Osteoblast (primary cell): ENCODE measurements around the gene SUPT6H. TPM values are rescaled to one million over a fixed set of nuclear protein-coding genes. Genes with fewer than 3 reads are reported as not detected.
A peak's percentile ranks its signal among the peaks of the same experiment; 100 is the strongest.

ENCODE experiments used
- DNase-seq: peaks from one replicate; pipeline ENCODE4 v3.0.0; 2011; ENCODE audit warnings: low spot score, mixed read lengths; ENCODE audit not compliant: insufficient read length; ENCODE audit errors: missing footprints
- H2AFZ ChIP-seq: 2 replicates; pipeline ENCODE4 v1.6.0; 2011; ENCODE audit warnings: mild to moderate bottlenecking, low read length
- H3K27ac ChIP-seq: 2 replicates; pipeline ENCODE4 v1.5.1; 2011; ENCODE audit warnings: mild to moderate bottlenecking, low read depth, low read length, moderate library complexity
- H3K27me3 ChIP-seq: 2 replicates; pipeline ENCODE4 v1.6.0; 2012; ENCODE audit warnings: mild to moderate bottlenecking, control low read depth, inconsistent platforms, low read length, moderate library complexity; ENCODE audit not compliant: insufficient read depth
- H3K36me3 ChIP-seq: 2 replicates; pipeline ENCODE4 v1.5.1; 2011; ENCODE audit warnings: mild to moderate bottlenecking, low read length, control low read depth, moderate library complexity; ENCODE audit not compliant: insufficient read depth
- H3K4me1 ChIP-seq: 2 replicates; pipeline ENCODE4 v1.5.1; 2011; ENCODE audit warnings: mild to moderate bottlenecking, low read length, control low read depth, moderate library complexity; ENCODE audit not compliant: insufficient read depth
- H3K4me2 ChIP-seq: 2 replicates; pipeline ENCODE4 v1.6.0; 2011; ENCODE audit warnings: mild to moderate bottlenecking, low read length; ENCODE audit not compliant: insufficient read depth
- H3K4me3 ChIP-seq: fragments of 200-600 bp; sonication (generic); 3 replicates; pipeline ENCODE4 v1.5.1; 2012; ENCODE audit warnings: mild to moderate bottlenecking, low read length, inconsistent platforms; ENCODE audit not compliant: insufficient read depth
- H3K79me2 ChIP-seq: 2 replicates; pipeline ENCODE4 v1.6.0; 2012; ENCODE audit warnings: mild to moderate bottlenecking, low read length, control low read depth, inconsistent platforms; ENCODE audit not compliant: insufficient read depth
- H3K9me3 ChIP-seq: 2 replicates; pipeline ENCODE4 v1.5.1; 2011; ENCODE audit warnings: low read depth, low read length, control low read depth
- H4K20me1 ChIP-seq: 2 replicates; pipeline ENCODE4 v1.6.0; 2012; ENCODE audit warnings: mild to moderate bottlenecking, low read length, control low read depth; ENCODE audit not compliant: insufficient read depth
- CTCF ChIP-seq: IDR thresholded peaks from 2 replicates; pipeline ENCODE4 v1.5.1; 2011; ENCODE audit warnings: mild to moderate bottlenecking, low read depth, low read length, moderate library complexity; ENCODE audit errors: extremely low read depth
- total RNA-seq: library from RNA; depleted of rRNA; stranded (reverse); fragments of >200 nt; gene quantifications from 2 replicates; pipeline ENCODE4 v1.2.3, GENCODE V29; 2012

SUPT6H gene
- total RNA-seq, 1 donor = 47.4 TPM

GRCh38 chr17:28717578-28718332, 55.8 kb downstream of the SUPT6H start, which contains the start of gene RAB34:
Gene RAB34, minus strand, starts transcription at chr17:28717868. Its CDS starts 602 bp downstream, at chr17:28717266.
- peak; percentile 96 for DNase-seq
- H3K4me2 ChIP-seq = peak within 1 kb of the TSS; percentile 87
- peaks cover 55% of the 10 kb centered on the region for H3K79me2 ChIP-seq
- peak within 1 kb of the TSS; percentile 91 for H3K4me3 ChIP-seq
- peak within 1 kb of the TSS; percentile 73 for H3K27ac ChIP-seq
- H4K20me1 ChIP-seq = peaks cover 48% of the 10 kb centered on the region
- H2AFZ ChIP-seq = peak within 1 kb of the TSS; percentile 87
- no peaks in the 10 kb centered on the region for H3K27me3 ChIP-seq
- H3K9me3 ChIP-seq = no peaks in the 10 kb centered on the region
- peaks cover 47% of the 10 kb centered on the region for H3K4me1 ChIP-seq
- peak; percentile 36 for TF ChIP-seq CTCF
- peaks cover 50% of the 10 kb centered on the region for H3K36me3 ChIP-seq

DNA sequence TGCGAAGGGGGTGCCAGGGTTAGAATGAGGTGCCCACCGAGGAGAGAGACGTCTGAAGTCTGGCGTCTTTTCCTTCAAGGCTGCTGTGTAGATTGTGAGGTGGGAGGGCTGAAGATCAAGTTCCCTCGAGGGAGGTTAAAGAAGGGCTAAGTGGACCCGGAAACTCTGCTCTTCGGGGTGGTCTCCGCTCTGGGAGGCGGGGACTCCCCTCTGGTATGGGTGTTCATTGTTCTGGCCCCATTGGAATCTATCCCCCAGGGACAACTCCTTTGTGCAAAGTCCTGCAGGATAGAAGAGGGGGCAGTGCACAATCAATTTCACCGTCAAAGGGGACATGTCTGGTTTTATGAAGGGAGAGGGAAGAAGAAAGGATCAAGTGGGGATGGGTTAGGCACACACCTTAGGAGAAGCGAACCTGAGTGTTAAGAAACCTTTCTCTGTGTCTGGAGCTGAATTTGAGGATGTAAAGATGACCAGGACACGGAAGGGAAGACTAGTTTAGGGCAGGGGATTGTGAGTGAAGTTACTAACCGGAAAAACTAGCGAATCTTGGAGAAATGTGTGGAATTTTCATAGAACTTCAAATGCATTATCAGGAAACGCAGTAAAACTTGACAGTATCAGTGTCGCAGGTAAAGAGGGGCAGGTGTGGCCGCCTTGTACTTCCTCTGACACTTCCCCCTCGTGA, 56.5 kb downstream of the SUPT6H start:
- peaks cover 60% of the 10 kb centered on the region for H3K79me2 ChIP-seq
- peak overlapping the region; percentile 87 for H2AFZ ChIP-seq

DNA sequence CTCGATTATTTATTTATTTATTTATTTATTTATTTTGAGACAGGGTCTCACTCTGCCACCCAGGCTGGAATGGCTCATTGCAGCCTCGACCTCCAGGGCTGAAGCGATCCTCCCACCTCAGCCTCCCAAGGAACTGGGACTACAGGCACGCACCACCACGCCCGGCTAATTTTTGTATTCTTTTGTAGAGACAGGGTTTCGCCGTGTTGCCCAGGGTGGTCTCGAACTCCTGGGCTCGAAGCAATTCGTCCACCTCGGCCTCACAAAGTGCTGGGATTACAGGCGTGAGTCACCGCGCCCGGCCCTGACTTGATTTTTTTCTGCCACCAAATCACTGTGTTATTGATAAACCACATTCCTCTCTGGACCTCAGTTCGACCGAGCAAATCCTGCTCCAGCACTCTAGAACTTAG, 57.0 kb downstream of the SUPT6H start:
- Histone ChIP-seq H3K9me3 (no peaks in the 10 kb centered on the region), H2AFZ (peak overlapping the region; percentile 8), H3K4me1 (peaks cover 47% of the 10 kb centered on the region), H3K36me3 (peaks cover 54% of the 10 kb centered on the region), H3K27ac (peak overlapping the region; percentile 73), H4K20me1 (peaks cover 49% of the 10 kb centered on the region), H3K4me2 (peak overlapping the region; percentile 87), H3K4me3 (peak overlapping the region; percentile 80), H3K79me2 (peaks cover 60% of the 10 kb centered on the region), H3K27me3 (no peaks in the 10 kb centered on the region)
- DNase-seq = no peak
- TF ChIP-seq CTCF = no peak

More for the DNA sequence above, 56.5 kb downstream of the SUPT6H start:
- peak overlapping the region; percentile 91 for H3K4me3 ChIP-seq
- peaks cover 47% of the 10 kb centered on the region for H3K4me1 ChIP-seq
- peak overlapping the region; percentile 73 for H3K27ac ChIP-seq
- peaks cover 53% of the 10 kb centered on the region for H3K36me3 ChIP-seq
- H4K20me1 ChIP-seq = peaks cover 48% of the 10 kb centered on the region
- no peaks in the 10 kb centered on the region for H3K9me3 ChIP-seq
- DNase-seq = peak; percentile 27
- H3K4me2 ChIP-seq = peak overlapping the region; percentile 87
- H3K27me3 ChIP-seq = no peaks in the 10 kb centered on the region
- TF ChIP-seq CTCF = no peak
